Nephron progenitor cell (in vitro differentiated cells): Measurements from ENCODE around the gene EYA2.

Experiments used
- DNase-seq: peaks from one replicate; pipeline ENCODE4 v3.0.0; 2021
- H3K27ac Mint-ChIP-seq: 2 replicates; pipeline ENCODE4 v1.8.0; 2021; ENCODE audit warnings: mild to moderate bottlenecking, moderate library complexity, mixed read lengths
- H3K27me3 Mint-ChIP-seq: 2 replicates; pipeline ENCODE4 v1.8.0; 2021; ENCODE audit warnings: mild to moderate bottlenecking, low read depth, mixed read lengths; ENCODE audit not compliant: poor library complexity
- H3K36me3 Mint-ChIP-seq: 2 replicates; pipeline ENCODE4 v1.8.0; 2021; ENCODE audit warnings: low read depth, mixed read lengths
- H3K4me1 Mint-ChIP-seq: 2 replicates; pipeline ENCODE4 v1.8.0; 2021; ENCODE audit warnings: mixed read lengths
- H3K4me3 Mint-ChIP-seq: 2 replicates; pipeline ENCODE4 v1.8.0; 2021; ENCODE audit warnings: mild to moderate bottlenecking, moderate library complexity, mixed read lengths
- H3K9me3 Mint-ChIP-seq: 2 replicates; pipeline ENCODE4 v1.8.0; 2021; ENCODE audit warnings: mild to moderate bottlenecking, moderate library complexity, mixed read lengths
- CTCF ChIP-seq: fragments of 200-600 bp; sonication (generic); IDR thresholded peaks from 2 replicates; pipeline ENCODE4 v1.5.0; 2021; ENCODE audit warnings: antibody characterized with exemption

The EYA2 gene

DNA sequence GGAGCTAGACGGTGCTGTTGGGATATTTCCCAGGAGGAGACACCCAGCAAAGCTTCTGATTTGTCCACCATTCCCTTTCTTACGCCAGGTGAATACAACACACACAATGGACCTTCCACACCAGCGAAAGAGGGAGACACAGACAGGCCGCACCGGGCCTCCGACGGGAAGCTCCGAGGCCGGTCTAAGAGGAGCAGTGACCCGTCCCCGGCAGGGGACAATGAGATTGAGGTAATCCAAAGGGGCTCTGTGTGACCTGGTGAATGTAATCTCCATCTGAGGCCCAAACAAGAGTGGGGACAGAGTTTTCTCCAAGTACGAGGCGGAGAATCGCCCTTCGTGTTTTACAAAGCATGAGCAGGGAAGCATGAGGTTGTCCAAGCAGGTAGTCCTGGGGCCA lies 194.5 kb downstream of the EYA2 start:
- Mint-ChIP-seq H3K27me3 (peaks cover 3% of the 10 kb centered on the region), H3K4me1 (peaks cover 16% of the 10 kb centered on the region), H3K36me3 (peaks cover 10% of the 10 kb centered on the region), H3K4me3 (no peak overlapping the region), H3K27ac (peak overlapping the region; percentile 12), H3K9me3 (peaks cover 11% of the 10 kb centered on the region)
- no peak for DNase-seq
- TF ChIP-seq CTCF, result no peak

DNA sequence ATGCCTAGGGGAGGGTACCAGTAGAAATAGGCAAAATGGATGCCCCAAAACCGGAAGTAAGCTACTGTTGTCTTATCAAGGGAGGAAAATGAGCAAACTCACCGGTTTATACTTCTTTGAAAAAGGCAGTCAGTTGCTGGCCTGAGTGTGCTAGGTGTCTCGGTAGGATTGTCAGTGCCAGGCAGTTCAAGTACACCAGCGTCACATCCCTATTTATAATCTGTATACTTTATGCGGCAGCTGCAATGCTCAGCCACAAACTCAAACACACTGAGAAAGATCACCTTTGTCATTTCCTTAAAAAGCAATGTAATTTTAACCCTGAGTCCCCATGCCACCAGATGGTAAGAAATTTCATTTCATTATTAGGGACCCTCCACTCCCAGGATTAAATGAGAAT lies 196.2 kb downstream of the EYA2 start:
- Mint-ChIP-seq H3K27ac (no peak overlapping the region), H3K4me3 (no peak overlapping the region), H3K9me3 (peaks cover 19% of the 10 kb centered on the region), H3K36me3 (peaks cover 26% of the 10 kb centered on the region), H3K4me1 (peaks cover 16% of the 10 kb centered on the region), H3K27me3 (peaks cover 3% of the 10 kb centered on the region)
- DNase-seq, result no peak
- no peak for TF ChIP-seq CTCF

DNA sequence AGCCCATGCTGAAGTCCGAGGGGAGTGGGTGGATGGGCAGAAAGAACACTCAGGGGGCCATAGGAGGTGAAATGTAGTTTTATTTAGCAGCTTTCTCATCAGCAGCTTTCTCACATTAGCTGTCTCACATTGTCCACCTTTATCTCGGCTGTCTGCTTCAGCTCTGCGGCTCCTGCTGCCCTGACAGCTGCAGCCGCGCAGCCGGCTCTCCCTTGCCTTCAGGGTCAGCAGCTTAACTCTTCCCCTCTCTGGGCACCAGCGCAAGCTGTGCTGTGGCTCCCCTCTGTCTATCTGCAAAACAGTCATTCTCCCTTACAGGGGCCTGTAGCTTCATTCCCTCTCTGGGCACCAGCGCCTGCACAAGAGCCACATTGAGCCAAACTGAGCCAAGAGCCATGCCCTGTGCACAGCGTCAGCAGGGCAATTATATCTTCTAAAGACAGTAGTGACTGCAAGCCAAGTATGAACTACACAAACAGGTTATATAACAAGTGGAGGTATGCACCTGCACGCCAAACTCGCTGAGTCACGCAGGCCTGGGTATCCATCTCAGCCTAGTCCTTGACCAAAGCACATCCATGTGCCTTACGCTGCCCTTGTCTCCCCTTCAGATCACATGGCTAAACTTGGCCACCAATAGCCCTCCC lies 198.8 kb downstream of the EYA2 start:
- H3K27ac Mint-ChIP-seq, result peak overlapping the region; percentile 85
- no peak overlapping the region for H3K4me3 Mint-ChIP-seq
- peaks cover 26% of the 10 kb centered on the region for H3K4me1 Mint-ChIP-seq
- H3K27me3 Mint-ChIP-seq, result peaks cover 3% of the 10 kb centered on the region
- TF ChIP-seq CTCF, result no peak
- peaks cover 49% of the 10 kb centered on the region for H3K36me3 Mint-ChIP-seq
- DNase-seq, result no peak
- peaks cover 41% of the 10 kb centered on the region for H3K9me3 Mint-ChIP-seq

GRCh38 chr20:47095690-47096089 lies 201.0 kb downstream of the EYA2 start:
- H3K36me3 Mint-ChIP-seq, result peaks cover 62% of the 10 kb centered on the region
- H3K27me3 Mint-ChIP-seq, result peaks cover 3% of the 10 kb centered on the region
- H3K27ac Mint-ChIP-seq, result no peak overlapping the region
- no peak overlapping the region for H3K4me3 Mint-ChIP-seq
- H3K9me3 Mint-ChIP-seq, result peaks cover 55% of the 10 kb centered on the region
- DNase-seq, result no peak
- TF ChIP-seq CTCF, result no peak
- peaks cover 18% of the 10 kb centered on the region for H3K4me1 Mint-ChIP-seq

- Mint-ChIP-seq H3K27ac (no peak overlapping the region), H3K4me3 (no peak overlapping the region), H3K36me3 (peaks cover 69% of the 10 kb centered on the region), H3K4me1 (peaks cover 18% of the 10 kb centered on the region), H3K9me3 (peaks cover 74% of the 10 kb centered on the region), H3K27me3 (peaks cover 3% of the 10 kb centered on the region)
- TF ChIP-seq CTCF, result no peak
- no peak for DNase-seq
Observed at GRCh38 chr20:47097691-47098622, 203.3 kb downstream of the EYA2 start.
